GM19395 (cell line): Measurements from ENCODE around the gene MS4A6A.
"Not testable (repeated sequence)": the region's sequence is repeated elsewhere in the genome, so short reads cannot be mapped to it uniquely, and the experiment has no call there.

Source experiments
- ATAC-seq: cut with Tn5 transposase; IDR thresholded peaks from one replicate; pipeline ENCODE4 v1.9.1; 2021; ENCODE audit warnings: mild to moderate bottlenecking, moderate library complexity; ENCODE audit not compliant: unreplicated experiment

MS4A6A gene

GRCh38 chr11:60130496-60130895 is 52.4 kb downstream of the MS4A6A start:
- ATAC-seq = no peak

GRCh38 chr11:60129853-60130252 is 53.0 kb downstream of the MS4A6A start:
- no peak for ATAC-seq

GRCh38 chr11:60128866-60129265 is 54.0 kb downstream of the MS4A6A start:
- ATAC-seq = not testable (repeated sequence)

- no peak for ATAC-seq
These were observed 54.5 kb downstream of the MS4A6A start for GRCh38 chr11:60128376-60128775.

GRCh38 chr11:60127311-60127811 is 55.5 kb downstream of the MS4A6A start:
- ATAC-seq = no peak

GRCh38 chr11:60125956-60126585 is 56.8 kb downstream of the MS4A6A start:
- no peak for ATAC-seq

GRCh38 chr11:60124802-60125432 is 58.0 kb downstream of the MS4A6A start:
- no peak for ATAC-seq
